Measurements from ENCODE around the gene DENND4B. TPM values are rescaled to one million over a fixed set of nuclear protein-coding genes. Genes with fewer than 3 reads are reported as not detected.

Gene DENND4B
- total and polyA plus RNA-seq, 10 of the 15 experiments (the other 5 are each of a cell fraction or from before 2014, with no cell fraction given) = 12.0 to 74.8 (median 22.7) TPM

- TF ChIP-seq NR2C2 (IDR thresholded peaks at IDR 0.05; ENCODE audit: borderline replicate concordance, control insufficient read depth, insufficient read length, low read depth) (no peak), RAD51 (IDR thresholded peaks at IDR 0.05) (peak; percentile 40; the same call in 1 of the 2 replicates), ZBTB11 (CRISPR knock-in tag; IDR thresholded peaks at IDR 0.05) (peak; percentile 26; the same call in 1 of the 2 replicates), ATF3 (IDR thresholded peaks at IDR 0.05; ENCODE audit: borderline replicate concordance, extremely low read depth, low read depth, low read length) (no peak), RELB (IDR thresholded peaks at IDR 0.05; ENCODE audit: low read depth) (peak; percentile 69), SMC3 (IDR thresholded peaks at IDR 0.05; ENCODE audit: borderline replicate concordance, low read length) (0 out of 2 replicates have a peak, but pooled peaks have one; percentile 3), IRF5 (IDR thresholded peaks at IDR 0.05; ENCODE audit: borderline replicate concordance) (no peak), SIX5 (IDR thresholded peaks at IDR 0.05; ENCODE audit: low read depth, low read length, severe bottlenecking) (no peak), BMI1 (IDR thresholded peaks at IDR 0.05; ENCODE audit: borderline replicate concordance) (no peak), EGR1 (IDR thresholded peaks at IDR 0.05; ENCODE audit: borderline replicate concordance in 1 of 2, low read depth in 2 of 2, low read length in 2 of 2) (peak in 1 of 2 experiments; percentile 85; a peak in 2 of 3 replicates), BCLAF1 (IDR thresholded peaks at IDR 0.05) (0 out of 2 replicates have a peak, but pooled peaks have one; percentile 59), NFIC (IDR thresholded peaks at IDR 0.05; ENCODE audit: low read depth, low read length) (no peak), ZZZ3 (IDR thresholded peaks at IDR 0.05; ENCODE audit: control insufficient read depth, insufficient read length, low read depth) (no peak), BCL3 (IDR thresholded peaks at IDR 0.05; ENCODE audit: borderline replicate concordance, insufficient read depth, low read depth, low read length, poor library complexity, severe bottlenecking) (peak; percentile 80), NFYB (IDR thresholded peaks at IDR 0.05; ENCODE audit: insufficient read depth, low read depth, low read length) (no peak)
These were observed 510 bp downstream of the DENND4B start (continued) for GRCh38 chr1:153945795-153946621.

All from GM12878 (cell line).